ENCODE measurements around the gene MON2. TPM values are rescaled to one million over a fixed set of nuclear protein-coding genes. Genes with fewer than 3 reads are reported as not detected.

Gene MON2
- polyA plus RNA-seq, 3 donors = 49.5 to 78.1 (median 60.7) TPM

- DNase-seq (ENCODE audit: extremely low read depth in 1 of 11, low read depth in 9 of 11, low spot score in 4 of 11) = no peak
These were observed 135.1 kb downstream of the MON2 start for GRCh38 chr12:62601765-62602164.

DNA sequence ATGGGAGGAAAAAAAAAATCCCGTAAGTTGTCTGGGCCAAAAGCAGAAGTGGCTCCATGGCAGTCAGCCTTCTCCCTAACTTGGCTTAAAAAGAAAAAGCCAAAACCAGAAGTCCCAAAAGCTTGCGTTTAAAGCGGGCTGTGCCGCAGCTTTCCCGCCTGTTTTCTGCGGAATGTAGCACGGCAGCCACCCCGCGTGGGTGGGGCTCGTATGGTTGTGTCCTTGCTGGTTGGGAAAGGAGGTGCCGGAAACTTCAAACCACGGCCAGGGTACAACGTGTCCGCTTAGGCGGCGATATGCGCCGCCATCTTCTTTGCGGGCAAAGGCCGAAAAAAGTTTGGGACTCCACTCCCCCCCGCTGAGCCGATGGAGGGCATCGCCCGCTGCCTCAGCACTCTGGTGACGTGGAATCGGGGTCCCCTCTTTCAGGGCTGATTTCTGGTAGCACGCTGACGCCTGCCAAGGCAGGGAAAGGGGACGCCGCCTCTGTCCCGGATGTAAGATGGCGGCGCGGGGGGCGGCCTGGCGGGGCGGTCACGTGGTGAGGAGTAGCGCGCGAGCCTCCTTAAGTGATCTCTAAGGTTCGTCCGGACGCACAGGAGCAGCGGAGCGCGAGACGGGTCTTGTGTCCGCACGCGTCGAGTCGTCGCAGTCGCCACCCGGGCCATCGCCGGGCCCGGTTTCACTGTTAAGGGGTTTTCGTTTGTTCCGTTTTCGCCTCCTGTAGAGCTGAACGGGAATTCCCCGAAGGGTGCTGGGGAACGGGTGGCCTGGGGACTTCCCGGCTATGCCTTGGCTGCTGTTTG, 135.8 kb downstream of the MON2 start:
- peak; percentile 69 to 87 (median 85) for DNase-seq (ENCODE audit: extremely low read depth in 1 of 11, low read depth in 9 of 11, low spot score in 4 of 11)

DNA sequence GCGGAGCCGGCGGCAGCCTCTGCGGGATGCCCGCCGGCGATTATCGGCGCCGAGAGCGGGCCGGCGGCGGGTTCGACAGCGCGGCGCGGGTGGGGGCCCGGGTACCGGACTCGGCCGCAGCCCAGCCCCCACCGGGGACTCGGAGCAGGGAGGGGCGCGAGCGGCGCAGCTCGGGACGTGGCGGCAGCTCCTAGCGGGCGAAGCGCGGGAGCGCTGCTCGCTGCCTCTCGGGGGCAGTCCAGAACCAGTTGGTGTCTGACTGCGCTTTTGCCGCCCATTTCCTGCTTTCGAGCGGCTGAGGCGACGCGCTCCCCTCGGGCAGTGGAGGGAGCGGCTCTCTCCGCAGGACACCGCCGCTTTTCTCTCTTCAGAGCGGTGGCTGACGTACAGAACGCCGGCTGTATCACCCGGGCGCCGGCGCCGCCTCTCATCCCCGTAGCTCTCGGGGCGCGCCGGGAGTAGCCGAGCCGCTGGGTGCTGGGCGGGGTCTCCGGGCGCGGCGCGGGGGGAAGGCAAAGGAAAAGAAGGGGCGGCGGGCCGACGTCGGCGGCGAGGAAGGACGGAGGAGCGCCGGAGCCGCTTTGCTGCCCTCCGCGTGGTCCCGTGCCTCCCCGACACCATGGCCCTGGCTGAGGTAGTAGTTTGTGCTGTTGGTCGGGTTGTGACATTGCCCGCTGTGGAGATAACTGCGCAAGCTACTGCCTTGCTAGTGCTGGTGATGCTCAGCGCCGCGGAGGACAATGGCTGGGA, 136.6 kb downstream of the MON2 start:
- peak; percentile 77 to 90 (median 84) for DNase-seq (ENCODE audit: extremely low read depth in 1 of 11, low read depth in 9 of 11, low spot score in 4 of 11)

- no peak for DNase-seq (ENCODE audit: extremely low read depth in 1 of 11, low read depth in 9 of 11, low spot score in 4 of 11)
These were observed 137.1 kb downstream of the MON2 start for GRCh38 chr12:62603811-62604098.

DNA sequence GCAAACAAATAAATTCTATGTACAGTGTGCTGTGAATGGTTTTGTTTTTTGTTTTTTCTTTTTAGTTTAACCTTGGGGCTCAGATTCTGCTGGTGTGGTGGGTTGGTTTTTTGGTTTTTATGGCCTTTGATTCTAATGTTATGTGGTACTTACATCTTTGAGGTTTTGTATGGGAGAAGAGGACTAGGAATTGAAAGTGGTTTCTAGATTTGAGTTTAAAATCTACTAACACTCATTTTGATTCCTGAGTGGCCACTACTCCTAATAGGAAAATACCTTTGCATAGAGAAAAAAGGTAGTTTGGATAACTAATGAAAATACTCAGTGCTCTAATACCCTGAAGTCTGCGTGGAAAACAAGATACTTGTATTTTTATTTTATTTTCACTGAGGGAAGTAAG, 137.7 kb downstream of the MON2 start:
- DNase-seq (ENCODE audit: extremely low read depth in 1 of 11, low read depth in 9 of 11, low spot score in 4 of 11) = no peak

DNA sequence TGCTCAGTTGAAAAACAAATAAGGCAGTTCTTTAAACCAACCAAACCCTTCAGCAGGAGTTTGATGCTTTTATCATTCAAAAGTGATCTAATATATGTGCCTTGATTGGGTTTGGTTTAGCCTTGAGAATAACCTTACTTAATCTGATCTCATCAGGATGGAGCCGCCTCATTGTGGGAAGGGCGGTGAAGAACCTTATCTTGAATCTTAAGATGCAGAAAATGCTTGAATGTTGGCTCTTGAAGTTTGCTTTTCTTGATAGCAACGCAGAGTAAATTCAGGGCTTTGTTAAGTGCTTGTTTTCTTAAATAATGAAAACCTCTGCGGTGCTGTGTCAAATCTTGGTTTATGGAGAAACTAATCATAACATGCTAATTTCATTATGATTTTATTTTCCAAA, 138.2 kb downstream of the MON2 start:
- DNase-seq (ENCODE audit: extremely low read depth in 1 of 11, low read depth in 9 of 11, low spot score in 4 of 11) = no peak

DNA sequence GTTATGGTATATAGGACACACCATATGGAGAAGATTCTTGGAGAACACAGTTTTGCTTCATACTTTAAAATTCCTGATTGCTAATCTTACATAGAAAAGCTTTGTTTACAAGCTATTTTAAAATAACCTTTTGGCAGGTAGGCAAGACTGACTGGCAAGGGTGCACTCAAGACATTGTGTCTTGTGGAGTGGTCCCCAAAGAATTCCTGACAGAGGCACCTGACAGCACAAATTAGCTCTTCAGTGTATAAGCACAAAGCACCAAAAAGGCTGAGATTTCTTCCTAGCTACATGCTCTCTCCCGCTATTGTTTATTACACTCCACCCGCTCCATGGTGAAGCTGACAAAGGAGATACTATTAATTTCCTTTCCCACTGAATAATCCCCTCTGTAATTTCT, 139.4 kb downstream of the MON2 start:
- DNase-seq (ENCODE audit: extremely low read depth in 1 of 11, low read depth in 9 of 11, low spot score in 4 of 11) = no peak

DNA sequence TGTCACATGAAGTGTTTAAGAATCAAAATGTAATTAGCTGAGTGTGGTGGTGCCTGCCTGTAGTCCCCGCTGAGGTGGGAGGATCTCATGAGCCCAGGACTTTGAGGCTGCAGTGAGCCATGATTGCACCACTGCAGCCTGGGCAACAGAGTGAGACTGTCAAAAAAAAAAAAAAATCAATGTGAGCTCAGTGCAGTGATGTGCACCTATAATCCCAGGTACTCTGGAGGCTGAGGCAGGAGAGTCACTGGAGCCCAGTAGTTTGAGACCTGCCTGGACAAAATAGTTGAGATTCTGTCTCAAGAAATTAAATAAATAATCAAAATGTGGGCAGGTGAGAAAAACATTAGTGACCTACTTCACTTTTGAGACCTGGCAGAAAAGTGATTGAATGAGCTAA, 140.0 kb downstream of the MON2 start:
- DNase-seq (ENCODE audit: extremely low read depth in 1 of 11, low read depth in 9 of 11, low spot score in 4 of 11) = no peak

DNA sequence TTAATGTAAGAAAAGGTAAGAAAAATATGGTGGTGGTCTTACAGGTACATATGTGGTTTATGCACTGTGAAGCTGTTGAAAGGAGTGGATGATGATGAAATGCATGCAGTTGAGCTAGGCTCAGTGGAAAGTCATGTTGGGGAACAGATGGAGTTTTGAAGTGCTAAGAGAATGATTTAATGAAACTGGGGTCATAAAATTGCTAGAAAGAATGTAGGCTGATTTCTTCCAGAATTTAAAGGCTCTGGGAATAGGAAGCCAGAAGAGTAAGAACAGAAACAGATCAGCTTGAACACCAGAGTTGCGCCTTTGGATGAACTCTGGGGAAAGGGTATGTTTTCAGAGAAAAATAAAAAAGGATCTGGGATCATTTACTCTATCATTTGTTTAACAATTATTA, 146.5 kb downstream of the MON2 start:
- DNase-seq (ENCODE audit: extremely low read depth in 1 of 11, low read depth in 9 of 11, low spot score in 4 of 11) = no peak

DNA sequence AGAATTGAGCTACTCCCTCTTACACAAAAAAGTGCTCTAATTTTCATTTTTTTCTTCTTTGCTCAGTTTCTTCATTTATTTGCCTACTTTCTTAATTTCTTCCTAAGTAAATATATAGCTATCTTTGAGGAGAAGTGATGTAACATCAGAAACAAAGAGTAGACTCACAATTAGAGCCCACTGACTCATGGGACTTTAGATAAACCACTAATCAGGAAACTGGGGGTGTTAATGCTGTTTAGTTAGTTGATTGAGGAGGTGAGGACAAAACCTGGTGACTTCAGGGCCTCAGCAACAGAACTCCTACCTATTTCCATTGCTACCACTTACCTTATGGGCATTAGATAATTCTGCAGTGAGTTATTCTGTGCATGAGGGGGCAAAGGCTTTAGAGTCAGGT, 151.7 kb downstream of the MON2 start:
- no peak for DNase-seq (ENCODE audit: extremely low read depth in 1 of 11, low read depth in 9 of 11, low spot score in 4 of 11)

- DNase-seq (ENCODE audit: extremely low read depth in 1 of 11, low read depth in 9 of 11, low spot score in 4 of 11) = no peak
These were observed 152.3 kb downstream of the MON2 start for GRCh38 chr12:62618930-62619329.

- no peak for DNase-seq (ENCODE audit: extremely low read depth in 1 of 11, low read depth in 9 of 11, low spot score in 4 of 11)
These were observed 154.5 kb downstream of the MON2 start for GRCh38 chr12:62621101-62621638.

- no peak for DNase-seq (ENCODE audit: extremely low read depth in 1 of 11, low read depth in 9 of 11, low spot score in 4 of 11)
These were observed 155.6 kb downstream of the MON2 start for GRCh38 chr12:62622177-62622576.

DNA sequence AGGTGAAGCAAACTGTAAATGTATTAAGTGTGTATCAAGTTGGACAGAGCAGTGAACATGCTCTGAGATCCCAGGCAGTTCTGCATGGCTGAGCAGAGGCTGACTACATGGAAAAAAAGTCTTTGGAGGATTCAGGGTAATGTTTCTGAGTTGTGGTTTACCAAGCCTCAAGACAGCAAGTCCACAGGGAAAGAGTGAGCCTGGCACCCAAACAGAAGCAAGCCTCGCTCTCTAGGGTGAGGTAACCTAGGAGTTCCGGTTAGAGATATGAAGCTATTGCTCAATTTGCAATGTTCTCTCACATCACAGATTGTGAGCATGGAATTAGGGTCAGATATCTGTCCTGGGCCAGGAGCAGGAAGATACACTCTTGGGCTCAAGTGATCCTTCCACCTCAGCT, 158.6 kb downstream of the MON2 start:
- DNase-seq (ENCODE audit: extremely low read depth in 1 of 11, low read depth in 9 of 11, low spot score in 4 of 11) = no peak

- no peak for DNase-seq (ENCODE audit: extremely low read depth in 1 of 11, low read depth in 9 of 11, low spot score in 4 of 11)
These were observed 160.6 kb downstream of the MON2 start for GRCh38 chr12:62627181-62627580.

DNA sequence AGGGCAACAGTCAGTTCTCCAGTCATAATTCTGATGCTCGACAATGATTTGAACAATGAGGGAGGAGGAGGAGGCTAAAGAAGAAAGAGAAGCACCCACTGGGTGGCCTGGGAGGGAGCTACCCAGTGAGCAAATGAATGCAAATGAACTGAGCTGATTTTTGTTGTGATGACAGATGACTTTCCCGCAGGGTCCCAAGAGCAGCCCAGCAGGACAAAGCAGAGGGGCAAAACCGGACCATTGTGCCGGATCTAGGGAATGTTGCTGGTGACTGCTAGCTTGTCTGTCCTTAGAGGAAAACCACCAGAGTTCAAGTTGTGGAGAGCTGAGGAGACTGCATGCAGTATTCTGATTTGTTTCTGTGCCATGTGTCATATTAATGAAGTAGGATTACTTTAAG, 162.8 kb downstream of the MON2 start:
- no peak for DNase-seq (ENCODE audit: extremely low read depth in 1 of 11, low read depth in 9 of 11, low spot score in 4 of 11)

- DNase-seq (ENCODE audit: extremely low read depth in 1 of 11, low read depth in 9 of 11, low spot score in 4 of 11) = no peak
These were observed 163.5 kb downstream of the MON2 start for GRCh38 chr12:62629971-62630739.

DNA sequence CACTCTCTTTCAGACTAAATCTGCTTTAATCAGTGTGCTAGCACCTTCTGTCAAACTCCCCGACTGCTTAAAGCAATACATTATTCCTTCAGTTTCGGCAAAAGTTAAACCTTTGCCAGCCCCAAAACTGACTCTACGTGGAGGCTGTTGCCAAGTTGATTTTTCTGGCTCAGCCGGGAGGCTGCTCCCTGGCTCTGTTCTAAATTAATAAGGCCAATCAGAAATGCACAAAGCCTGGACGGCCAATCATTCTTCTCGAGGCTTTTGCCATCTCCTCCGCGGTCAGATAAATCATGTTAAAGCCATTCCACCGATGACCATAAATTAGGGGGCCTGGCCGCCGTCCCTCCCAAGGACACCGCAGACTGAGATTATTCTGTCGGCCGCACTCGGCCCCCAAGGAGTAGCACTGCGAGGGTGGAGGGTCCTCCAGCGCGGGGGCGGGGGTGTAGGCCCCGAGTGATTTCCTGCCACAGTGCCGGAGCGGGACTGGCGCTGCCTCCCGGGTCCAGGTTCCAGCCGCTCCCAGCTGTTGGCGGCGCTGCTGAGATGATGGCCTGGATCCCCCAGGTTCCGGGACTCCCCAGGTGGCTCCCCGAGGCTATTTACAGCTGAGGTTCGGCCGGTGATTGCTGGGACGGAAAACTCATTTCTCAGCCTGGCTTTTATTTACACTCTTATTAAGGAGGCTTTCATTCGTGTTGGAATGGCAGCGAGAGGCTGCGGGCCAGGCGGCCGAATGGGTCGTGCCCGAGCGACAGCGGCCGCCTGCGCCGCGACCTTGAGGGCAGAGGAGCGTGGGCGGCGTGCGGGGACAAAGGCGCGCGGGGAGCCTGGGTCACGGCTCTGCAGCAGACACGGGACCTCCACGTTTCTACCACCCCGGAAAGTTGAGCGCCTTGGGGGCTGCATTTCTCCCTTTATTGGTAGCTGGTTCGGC, 165.1 kb downstream of the MON2 start:
- DNase-seq (ENCODE audit: extremely low read depth in 1 of 11, low read depth in 9 of 11, low spot score in 4 of 11) = peak in 8 of 11 donors; percentile 39 to 64 (median 50)
